ENCODE data around the gene VWCE. TPM values are rescaled to one million over a fixed set of nuclear protein-coding genes. Genes with fewer than 3 reads are reported as not detected.

VWCE gene
- total RNA-seq, 1 donor from 2014 or later = 3.4 TPM

DNA sequence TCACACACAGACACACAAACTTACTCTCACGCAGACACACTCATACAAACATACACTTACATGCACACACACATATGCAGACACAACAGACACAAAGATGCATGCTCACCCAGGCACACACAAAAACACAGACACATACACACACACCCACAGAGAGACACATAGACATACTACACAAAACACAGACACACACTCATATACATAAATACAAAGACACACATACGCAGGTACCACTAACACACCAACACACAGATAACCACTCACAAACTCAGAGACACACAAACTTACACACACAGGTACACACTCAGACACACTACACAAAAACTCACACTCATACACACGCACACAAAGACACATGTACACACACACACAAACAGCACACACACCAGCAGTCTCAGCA lies 22.4 kb downstream of the VWCE start:
- no peak for TF ChIP-seq POLR2A (IDR thresholded peaks at IDR 0.05)
- no peak for TF ChIP-seq POLR2AphosphoS5 (IDR thresholded peaks at IDR 0.05; ENCODE audit: insufficient read depth in 1 of 2, low read depth in 1 of 2)
- TF ChIP-seq, protein P1, sequence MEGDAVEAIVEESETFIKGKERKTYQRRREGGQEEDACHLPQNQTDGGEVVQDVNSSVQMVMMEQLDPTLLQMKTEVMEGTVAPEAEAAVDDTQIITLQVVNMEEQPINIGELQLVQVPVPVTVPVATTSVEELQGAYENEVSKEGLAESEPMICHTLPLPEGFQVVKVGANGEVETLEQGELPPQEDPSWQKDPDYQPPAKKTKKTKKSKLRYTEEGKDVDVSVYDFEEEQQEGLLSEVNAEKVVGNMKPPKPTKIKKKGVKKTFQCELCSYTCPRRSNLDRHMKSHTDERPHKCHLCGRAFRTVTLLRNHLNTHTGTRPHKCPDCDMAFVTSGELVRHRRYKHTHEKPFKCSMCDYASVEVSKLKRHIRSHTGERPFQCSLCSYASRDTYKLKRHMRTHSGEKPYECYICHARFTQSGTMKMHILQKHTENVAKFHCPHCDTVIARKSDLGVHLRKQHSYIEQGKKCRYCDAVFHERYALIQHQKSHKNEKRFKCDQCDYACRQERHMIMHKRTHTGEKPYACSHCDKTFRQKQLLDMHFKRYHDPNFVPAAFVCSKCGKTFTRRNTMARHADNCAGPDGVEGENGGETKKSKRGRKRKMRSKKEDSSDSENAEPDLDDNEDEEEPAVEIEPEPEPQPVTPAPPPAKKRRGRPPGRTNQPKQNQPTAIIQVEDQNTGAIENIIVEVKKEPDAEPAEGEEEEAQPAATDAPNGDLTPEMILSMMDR (IDR thresholded peaks at IDR 0.05) = no peak

DNA sequence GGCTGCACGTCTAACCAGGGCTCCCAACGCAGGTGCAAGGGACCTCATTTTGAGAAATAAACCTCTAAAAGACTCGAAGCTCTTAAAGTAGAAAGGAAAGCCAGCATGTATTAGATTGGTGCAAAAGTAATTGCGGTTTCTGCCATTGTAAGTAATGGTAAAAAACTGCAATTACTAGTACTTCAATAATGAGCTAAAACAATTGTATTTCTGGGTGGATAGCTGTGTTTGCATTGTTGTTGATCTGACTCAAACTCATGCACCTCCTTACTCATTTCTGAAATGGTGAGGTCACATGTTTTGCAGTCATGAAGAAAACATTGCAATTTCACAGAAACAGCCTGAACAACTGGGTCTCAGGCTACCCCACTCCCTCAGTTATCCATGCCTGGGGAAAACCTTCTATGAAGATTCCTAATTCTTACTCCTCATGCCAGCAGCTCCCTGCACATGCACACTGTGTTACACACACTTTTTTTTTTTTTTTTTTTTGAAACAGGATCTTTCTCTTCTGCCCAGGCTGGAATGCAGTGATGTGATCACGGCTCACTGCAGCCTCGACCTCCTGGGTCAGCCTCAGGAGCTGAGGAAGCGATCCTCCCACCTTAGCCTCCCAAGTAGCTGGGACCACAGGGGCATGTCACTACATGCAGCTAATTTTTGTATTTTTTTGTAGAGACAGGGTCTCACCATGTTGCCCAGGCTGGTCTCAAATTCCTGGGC lies 24.6 kb downstream of the VWCE start:
- Histone ChIP-seq H3K9me3 (no peaks in the 10 kb centered on the region), H3K4me1 (no peaks in the 10 kb centered on the region), H3K4me3 (no peak overlapping the region), H3K36me3 (no peaks in the 10 kb centered on the region), H3K27ac (no peak overlapping the region), H3K27me3 (no peaks in the 10 kb centered on the region)
- intact Hi-C loops (cut with DNase I) = no loop called here
- no peak for DNase-seq (ENCODE audit: extremely low spot score in 2 of 2)
- TF ChIP-seq, protein P1 (IDR thresholded peaks at IDR 0.05) = no peak
- no peak for TF ChIP-seq POLR2AphosphoS5 (IDR thresholded peaks at IDR 0.05; ENCODE audit: insufficient read depth in 1 of 2, low read depth in 1 of 2)
- no peak for TF ChIP-seq POLR2A (IDR thresholded peaks at IDR 0.05)

More for the DNA sequence above, 22.4 kb downstream of the VWCE start:
- H3K27ac ChIP-seq = no peak overlapping the region
- DNase-seq (ENCODE audit: extremely low spot score in 2 of 2) = no peak
- no peak overlapping the region for H3K4me3 ChIP-seq
- H3K27me3 ChIP-seq = no peaks in the 10 kb centered on the region
- intact Hi-C loops (cut with DNase I) = no loop called here
- H3K9me3 ChIP-seq = no peaks in the 10 kb centered on the region
- peaks cover 3% of the 10 kb centered on the region for H3K4me1 ChIP-seq
- no peaks in the 10 kb centered on the region for H3K36me3 ChIP-seq

DNA sequence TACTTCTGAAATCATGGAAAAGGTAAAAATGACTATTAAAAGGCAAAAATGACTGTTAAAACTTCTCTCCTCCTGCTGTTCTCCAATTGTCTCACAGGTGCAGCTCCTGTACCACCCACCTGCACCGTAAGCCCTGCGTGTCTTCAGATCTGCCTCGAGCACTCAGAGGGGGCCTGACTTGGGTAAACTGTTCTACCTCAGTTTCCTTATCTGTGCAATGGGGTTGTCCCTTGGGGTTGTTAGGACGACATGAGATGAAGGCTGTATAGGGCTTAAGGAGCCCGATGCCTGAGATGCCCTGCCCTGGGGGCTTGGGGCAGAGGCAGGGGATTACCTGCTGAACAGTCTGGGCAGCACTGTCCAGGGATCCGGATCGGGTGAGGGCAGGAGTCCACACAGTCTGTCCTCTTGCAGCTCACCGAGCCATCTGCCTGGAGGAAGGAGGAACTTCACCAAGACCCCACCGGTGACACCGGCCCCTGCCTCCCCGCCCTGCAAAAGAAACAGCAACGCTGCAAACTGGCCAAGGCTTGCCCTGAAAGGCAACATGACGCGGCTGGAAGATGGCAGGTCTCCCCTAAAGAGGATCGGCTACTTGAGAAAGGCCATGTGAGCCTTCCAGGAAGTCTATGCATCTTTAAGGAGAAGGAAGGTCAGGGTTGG lies 26.4 kb downstream of the VWCE start:
- Histone ChIP-seq H3K4me3 (no peak overlapping the region), H3K9me3 (no peaks in the 10 kb centered on the region), H3K27me3 (no peaks in the 10 kb centered on the region), H3K4me1 (no peaks in the 10 kb centered on the region), H3K36me3 (no peaks in the 10 kb centered on the region), H3K27ac (no peak overlapping the region)
- DNase-seq (ENCODE audit: extremely low spot score in 2 of 2) = no peak
- TF ChIP-seq, protein P1 (IDR thresholded peaks at IDR 0.05) = no peak
- TF ChIP-seq POLR2A (IDR thresholded peaks at IDR 0.05) (no peak), POLR2AphosphoS5 (IDR thresholded peaks at IDR 0.05; ENCODE audit: insufficient read depth in 1 of 2, low read depth in 1 of 2) (no peak)
- intact Hi-C loops (cut with DNase I) = no loop called here

DNA sequence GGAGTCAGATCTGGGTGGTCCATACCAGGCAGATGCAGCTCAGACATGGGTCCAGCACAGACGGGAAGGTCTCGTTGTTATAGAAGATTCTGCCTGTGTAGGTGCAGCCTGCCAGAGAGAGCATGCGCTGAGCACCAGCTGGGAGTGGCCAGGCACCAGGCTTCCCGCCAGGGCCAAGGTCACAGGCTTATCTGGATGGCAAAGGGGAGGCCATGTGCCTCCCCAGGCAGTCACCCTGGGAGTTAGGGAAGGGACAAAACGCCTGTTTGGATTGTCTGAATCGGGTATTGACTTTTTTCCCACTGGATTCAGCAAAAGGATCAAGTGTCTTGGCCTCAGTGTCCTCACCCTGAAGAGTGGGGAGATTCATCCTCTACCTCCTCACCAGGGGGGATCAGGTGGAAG lies 27.7 kb downstream of the VWCE start:
- no peaks in the 10 kb centered on the region for H3K36me3 ChIP-seq
- no peak overlapping the region for H3K4me3 ChIP-seq
- no peaks in the 10 kb centered on the region for H3K27me3 ChIP-seq
- H3K27ac ChIP-seq = no peak overlapping the region
- TF ChIP-seq, protein P1 (IDR thresholded peaks at IDR 0.05) = no peak
- TF ChIP-seq POLR2AphosphoS5 (IDR thresholded peaks at IDR 0.05; ENCODE audit: insufficient read depth in 1 of 2, low read depth in 1 of 2) (no peak), POLR2A (IDR thresholded peaks at IDR 0.05) (no peak)
- no peak for DNase-seq (ENCODE audit: extremely low spot score in 2 of 2)
- no peaks in the 10 kb centered on the region for H3K9me3 ChIP-seq
- intact Hi-C loops (cut with DNase I) = no loop called here
- no peaks in the 10 kb centered on the region for H3K4me1 ChIP-seq

DNA sequence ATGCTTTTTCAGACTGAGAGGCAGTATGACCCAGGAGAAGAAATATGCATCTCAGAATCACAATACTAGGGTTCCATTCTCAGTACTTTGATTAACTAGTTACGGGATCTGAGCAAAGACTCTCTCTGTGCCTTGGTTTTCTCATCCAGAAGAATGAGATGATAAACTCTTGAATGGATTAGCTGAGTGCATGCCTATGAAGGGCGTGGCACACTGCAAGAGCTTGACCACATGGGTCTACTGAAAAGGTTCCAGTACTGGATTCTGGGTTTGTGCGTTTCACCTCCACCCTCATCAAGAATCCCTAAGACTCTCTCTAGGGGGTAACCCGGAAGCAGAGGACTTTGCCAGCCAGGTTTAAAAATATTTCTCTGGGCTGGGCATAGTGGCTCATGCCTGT lies 28.5 kb downstream of the VWCE start:
- Histone ChIP-seq H3K27ac (no peak overlapping the region), H3K9me3 (no peaks in the 10 kb centered on the region), H3K4me1 (no peaks in the 10 kb centered on the region), H3K27me3 (no peaks in the 10 kb centered on the region), H3K4me3 (no peak overlapping the region), H3K36me3 (no peaks in the 10 kb centered on the region)
- TF ChIP-seq, protein P1 (IDR thresholded peaks at IDR 0.05) = no peak
- TF ChIP-seq POLR2AphosphoS5 (IDR thresholded peaks at IDR 0.05; ENCODE audit: insufficient read depth in 1 of 2, low read depth in 1 of 2) (no peak), POLR2A (IDR thresholded peaks at IDR 0.05) (no peak)
- DNase-seq (ENCODE audit: extremely low spot score in 2 of 2) = no peak
- intact Hi-C loops (cut with DNase I) = no loop called here

Data from vagina (tissue), 2 donors.